ENCODE measurements around the gene CFAP221.

Gene CFAP221

GRCh38 chr2:119579424-119580295 is 35.4 kb downstream of the CFAP221 start:
- no peaks in the 10 kb centered on the region for H3K9me3 ChIP-seq (ENCODE audit: insufficient read depth, low read depth, low read length)
- H4K20me1 ChIP-seq (ENCODE audit: insufficient read depth, low read length, poor library complexity, severe bottlenecking) = no peaks in the 10 kb centered on the region
- no peaks in the 10 kb centered on the region for H3K27me3 ChIP-seq (ENCODE audit: insufficient read depth, low read length, poor library complexity, severe bottlenecking)
- H3K4me1 ChIP-seq (ENCODE audit: insufficient read depth, low read length, poor library complexity, severe bottlenecking) = no peaks in the 10 kb centered on the region
- TF ChIP-seq CTCF (conservative IDR thresholded peaks at IDR 0.05; ENCODE audit: low read length) (no peak), EZH2phosphoT487 (IDR thresholded peaks at IDR 0.05; ENCODE audit: borderline replicate concordance) (no peak)
- H3K9me2 ChIP-seq (replicated peaks; ENCODE audit: low read depth, low read length) = no peaks in the 10 kb centered on the region
- no peak overlapping the region for H3K9ac ChIP-seq (ENCODE audit: low read depth, low read length, poor library complexity, severe bottlenecking)
- H3K4me3 ChIP-seq (ENCODE audit: low read length, poor library complexity, severe bottlenecking) = no peak overlapping the region
- no peaks in the 10 kb centered on the region for H3F3A ChIP-seq (ENCODE audit: low read depth)
- H3K79me2 ChIP-seq (ENCODE audit: insufficient read depth, low read length) = no peaks in the 10 kb centered on the region
- no peaks in the 10 kb centered on the region for H3K36me3 ChIP-seq (ENCODE audit: insufficient read depth, low read length)
- no peak overlapping the region for H2AFZ ChIP-seq (ENCODE audit: low read length)
- no peak overlapping the region for H3K4me2 ChIP-seq (ENCODE audit: low read depth, low read length, poor library complexity, severe bottlenecking)

- no peaks in the 10 kb centered on the region for H3K27me3 ChIP-seq (ENCODE audit: insufficient read depth, low read length, poor library complexity, severe bottlenecking)
- TF ChIP-seq CTCF (conservative IDR thresholded peaks at IDR 0.05; ENCODE audit: low read length) (no peak), EZH2phosphoT487 (IDR thresholded peaks at IDR 0.05; ENCODE audit: borderline replicate concordance) (no peak)
Observed at GRCh38 chr2:119580550-119581072, 36.4 kb downstream of the CFAP221 start.

GRCh38 chr2:119583291-119583690 is 39.0 kb downstream of the CFAP221 start:
- no peak for TF ChIP-seq CTCF (conservative IDR thresholded peaks at IDR 0.05; ENCODE audit: low read length)
- no peak for TF ChIP-seq EZH2phosphoT487 (IDR thresholded peaks at IDR 0.05; ENCODE audit: borderline replicate concordance)
- no peaks in the 10 kb centered on the region for H3K9me3 ChIP-seq (ENCODE audit: insufficient read depth, low read depth, low read length)
- no peaks in the 10 kb centered on the region for H3K79me2 ChIP-seq (ENCODE audit: insufficient read depth, low read length)
- no peaks in the 10 kb centered on the region for H3K4me1 ChIP-seq (ENCODE audit: insufficient read depth, low read length, poor library complexity, severe bottlenecking)
- H3K4me2 ChIP-seq (ENCODE audit: low read depth, low read length, poor library complexity, severe bottlenecking) = no peak overlapping the region
- H3F3A ChIP-seq (ENCODE audit: low read depth) = no peaks in the 10 kb centered on the region
- H3K4me3 ChIP-seq (ENCODE audit: low read length, poor library complexity, severe bottlenecking) = no peak overlapping the region
- H4K20me1 ChIP-seq (ENCODE audit: insufficient read depth, low read length, poor library complexity, severe bottlenecking) = no peaks in the 10 kb centered on the region
- no peak overlapping the region for H2AFZ ChIP-seq (ENCODE audit: low read length)
- H3K9ac ChIP-seq (ENCODE audit: low read depth, low read length, poor library complexity, severe bottlenecking) = no peak overlapping the region
- no peaks in the 10 kb centered on the region for H3K27me3 ChIP-seq (ENCODE audit: insufficient read depth, low read length, poor library complexity, severe bottlenecking)
- no peaks in the 10 kb centered on the region for H3K9me2 ChIP-seq (replicated peaks; ENCODE audit: low read depth, low read length)
- no peaks in the 10 kb centered on the region for H3K36me3 ChIP-seq (ENCODE audit: insufficient read depth, low read length)

More at GRCh38 chr2:119580550-119581072, 36.4 kb downstream of the CFAP221 start:
- Histone ChIP-seq H3K4me2 (ENCODE audit: low read depth, low read length, poor library complexity, severe bottlenecking) (no peak overlapping the region), H3F3A (ENCODE audit: low read depth) (no peaks in the 10 kb centered on the region), H3K79me2 (ENCODE audit: insufficient read depth, low read length) (no peaks in the 10 kb centered on the region), H3K9me3 (ENCODE audit: insufficient read depth, low read depth, low read length) (no peaks in the 10 kb centered on the region), H3K4me1 (ENCODE audit: insufficient read depth, low read length, poor library complexity, severe bottlenecking) (no peaks in the 10 kb centered on the region), H3K4me3 (ENCODE audit: low read length, poor library complexity, severe bottlenecking) (no peak overlapping the region), H3K9ac (ENCODE audit: low read depth, low read length, poor library complexity, severe bottlenecking) (no peak overlapping the region), H4K20me1 (ENCODE audit: insufficient read depth, low read length, poor library complexity, severe bottlenecking) (no peaks in the 10 kb centered on the region), H3K9me2 (replicated peaks; ENCODE audit: low read depth, low read length) (no peaks in the 10 kb centered on the region), H2AFZ (ENCODE audit: low read length) (no peak overlapping the region), H3K36me3 (ENCODE audit: insufficient read depth, low read length) (no peaks in the 10 kb centered on the region)
